H9 (cell line): ENCODE results near the gene ANKS1B. TPM values are rescaled to one million over a fixed set of nuclear protein-coding genes. Genes with fewer than 3 reads are reported as not detected.

Experiments
- DNase-seq: peaks from one replicate; pipeline ENCODE4 v3.0.0-alpha.2; 2017
- H2AFZ ChIP-seq: one replicate; pipeline ENCODE4 v1.6.1; 2013; ENCODE audit warnings: mild to moderate bottlenecking, low read length, control low read depth, moderate library complexity
- H2AK5ac ChIP-seq: 2 replicates; pipeline ENCODE4 v1.6.1; 2013; ENCODE audit warnings: low read length, control low read depth, mixed read lengths; ENCODE audit not compliant: insufficient read length
- H2BK120ac ChIP-seq: one replicate; pipeline ENCODE4 v1.6.1; 2013; ENCODE audit warnings: low read depth, mild to moderate bottlenecking, low read length, control low read depth, inconsistent platforms; ENCODE audit not compliant: poor library complexity, severe bottlenecking
- H2BK12ac ChIP-seq: 2 replicates; pipeline ENCODE4 v1.6.1; 2013; ENCODE audit warnings: low read length, control low read depth, mixed read lengths, low read depth; ENCODE audit not compliant: insufficient read length
- H2BK15ac ChIP-seq: 2 replicates; pipeline ENCODE4 v1.6.1; 2013; ENCODE audit warnings: low read depth, low read length, control low read depth
- H2BK20ac ChIP-seq: one replicate; pipeline ENCODE4 v1.6.1; 2013; ENCODE audit warnings: low read depth, mild to moderate bottlenecking, low read length, control low read depth, inconsistent platforms; ENCODE audit not compliant: poor library complexity, severe bottlenecking
- H2BK5ac ChIP-seq: 2 replicates; pipeline ENCODE4 v1.6.1; 2013; ENCODE audit warnings: low read length, control low read depth, mixed read lengths; ENCODE audit not compliant: insufficient read length
- H3K14ac ChIP-seq: 2 replicates; pipeline ENCODE4 v1.6.1; 2013; ENCODE audit warnings: low read length, control low read depth; ENCODE audit not compliant: insufficient read depth
- H3K18ac ChIP-seq: 2 replicates; pipeline ENCODE4 v1.6.1; 2013; ENCODE audit warnings: low read depth, mild to moderate bottlenecking, mixed read lengths, low read length, control low read depth; ENCODE audit not compliant: insufficient read length
- H3K23ac ChIP-seq: 2 replicates; pipeline ENCODE4 v1.6.1; 2013; ENCODE audit warnings: low read length, control low read depth, mixed read lengths, low read depth; ENCODE audit not compliant: insufficient read length
- H3K23me2 ChIP-seq: 2 replicates; pipeline ENCODE4 v1.6.1; 2013; ENCODE audit warnings: low read depth, mild to moderate bottlenecking, mixed read lengths, low read length, control low read depth; ENCODE audit not compliant: insufficient read length, poor library complexity, severe bottlenecking
- H3K27ac ChIP-seq: 2 replicates; pipeline ENCODE4 v1.5.1; 2013; ENCODE audit warnings: low read length, control low read depth, mixed read lengths, low read depth; ENCODE audit not compliant: insufficient read length
- H3K27me3 ChIP-seq: 2 replicates; pipeline ENCODE4 v1.6.1; 2013; ENCODE audit warnings: low read length, control low read depth, inconsistent platforms; ENCODE audit not compliant: insufficient read depth
- H3K4ac ChIP-seq: 2 replicates; pipeline ENCODE4 v1.6.1; 2013; ENCODE audit warnings: low read depth, mild to moderate bottlenecking, control low read depth, inconsistent platforms, low read length, moderate library complexity
- H3K4me1 ChIP-seq: 2 replicates; pipeline ENCODE4 v1.6.1; 2013; ENCODE audit warnings: low read length, control low read depth, inconsistent platforms; ENCODE audit not compliant: insufficient read depth
- H3K4me2 ChIP-seq: 2 replicates; pipeline ENCODE4 v1.6.1; 2013; ENCODE audit warnings: low read length, control low read depth, mixed read lengths; ENCODE audit not compliant: insufficient read length, insufficient read depth
- H3K56ac ChIP-seq: 2 replicates; pipeline ENCODE4 v1.6.1; 2013; ENCODE audit warnings: low read depth, mild to moderate bottlenecking, mixed read lengths, low read length, control low read depth; ENCODE audit not compliant: insufficient read length
- H3K79me1 ChIP-seq: 2 replicates; pipeline ENCODE4 v1.6.1; 2013; ENCODE audit warnings: low read depth, mild to moderate bottlenecking, moderate library complexity, low read length, control low read depth, inconsistent platforms; ENCODE audit not compliant: insufficient read depth, poor library complexity, severe bottlenecking
- H3K79me2 ChIP-seq: 2 replicates; pipeline ENCODE4 v1.6.1; 2013; ENCODE audit warnings: low read length, control low read depth, inconsistent platforms; ENCODE audit not compliant: insufficient read depth
- H3K9ac ChIP-seq: 2 replicates; pipeline ENCODE4 v1.6.1; 2013; ENCODE audit warnings: low read length, control low read depth, mixed read lengths; ENCODE audit not compliant: insufficient read length; ENCODE audit errors: extremely low read depth
- H3K9me3 ChIP-seq: one replicate; pipeline ENCODE4 v1.6.1; 2013; ENCODE audit warnings: low read depth, low read length, inconsistent platforms; ENCODE audit not compliant: control insufficient read depth
- H3T11ph ChIP-seq: one replicate; pipeline ENCODE4 v1.6.1; 2013; ENCODE audit warnings: mild to moderate bottlenecking, low read length, control low read depth, inconsistent platforms
- H4K20me1 ChIP-seq: one replicate; pipeline ENCODE4 v1.6.1; 2013; ENCODE audit not compliant: control insufficient read depth, insufficient read length, insufficient read depth
- H4K5ac ChIP-seq: 2 replicates; pipeline ENCODE4 v1.6.1; 2013; ENCODE audit warnings: low read depth, mild to moderate bottlenecking, mixed read lengths, low read length, control low read depth; ENCODE audit not compliant: insufficient read length
- H4K8ac ChIP-seq: replicated peaks from 2 replicates; pipeline ENCODE4 v1.6.1; 2013; ENCODE audit warnings: low read length, control low read depth, mixed read lengths, low read depth; ENCODE audit not compliant: insufficient read length
- H4K91ac ChIP-seq: 2 replicates; pipeline ENCODE4 v1.6.1; 2013; ENCODE audit warnings: low read depth, mild to moderate bottlenecking, moderate library complexity, mixed read lengths, low read length, control low read depth; ENCODE audit not compliant: insufficient read length
- H3K27ac Mint-ChIP-seq, 3 experiments: 2 replicates in 2 of 3; 3 replicates in 1 of 3; pipeline ENCODE4 v1.8.0; 2020 to 2021; ENCODE audit warnings: mixed read lengths in 3 of 3, mild to moderate bottlenecking in 1 of 3, moderate library complexity in 1 of 3
- H3K27me3 Mint-ChIP-seq: 2 replicates; pipeline ENCODE4 v1.8.0; 2021; ENCODE audit warnings: low read depth, mild to moderate bottlenecking, moderate library complexity, mixed read lengths
- H3K36me3 Mint-ChIP-seq, 3 experiments: 2 replicates in 2 of 3; 3 replicates in 1 of 3; pipeline ENCODE4 v1.8.0; 2020 to 2021; ENCODE audit warnings: low read depth in 3 of 3, mixed read lengths in 3 of 3; ENCODE audit not compliant: insufficient read depth in 1 of 3
- H3K4me1 Mint-ChIP-seq, 2 experiments: 2 replicates each; pipeline ENCODE4 v1.8.0; 2020; ENCODE audit warnings: mixed read lengths in 2 of 2
- H3K4me3 Mint-ChIP-seq, 2 experiments: 2 replicates in 1 of 2; 3 replicates in 1 of 2; pipeline ENCODE4 v1.8.0; 2020 to 2021; ENCODE audit warnings: mild to moderate bottlenecking in 2 of 2, mixed read lengths in 2 of 2, moderate library complexity in 1 of 2
- H3K9me3 Mint-ChIP-seq, 2 experiments: 2 replicates in 1 of 2; 3 replicates in 1 of 2; pipeline ENCODE4 v1.8.0; 2020; ENCODE audit warnings: mild to moderate bottlenecking in 2 of 2, mixed read lengths in 2 of 2, moderate library complexity in 1 of 2
- CTCF ChIP-seq: fragments of 200-600 bp; sonication (generic); conservative IDR thresholded peaks from 3 replicates; pipeline ENCODE4 v1.8.0; 2021; ENCODE audit warnings: antibody characterized with exemption, mild to moderate bottlenecking
- WGBS: extraction: QIAGEN DNeasy Blood & Tissue Kit; methylation state at CpG from one replicate; pipeline ENCODE4 v1.1.7; 2013; ENCODE audit warnings: missing lambda C conversion rate, low lambda C conversion rate, mixed read lengths; ENCODE audit not compliant: insufficient read length; ENCODE audit errors: extremely low coverage; 5-methylcytosine and 5-hydroxymethylcytosine counted together
- total RNA-seq: library from RNA; stranded (reverse); gene quantifications from 2 replicates; pipeline ENCODE4 v1.2.1, GENCODE V29; 2021

Gene ANKS1B
- total RNA-seq, 1 experiment from 2014 or later, result 4.1 TPM

- no peak overlapping the region for H3K4me2 ChIP-seq
- no peak overlapping the region for H4K5ac ChIP-seq
- no peak for DNase-seq
- H3K9ac ChIP-seq, result no peak overlapping the region
- no peak overlapping the region for H3K4me3 Mint-ChIP-seq
- no peak overlapping the region for H2AK5ac ChIP-seq
- H4K8ac ChIP-seq, result no peak overlapping the region
- no peak overlapping the region for H3K4ac ChIP-seq
- H3K4me1 Mint-ChIP-seq, result no peaks in the 10 kb centered on the region
- no peaks in the 10 kb centered on the region for H3K9me3 Mint-ChIP-seq
- TF ChIP-seq CTCF, result no peak
- no peaks in the 10 kb centered on the region for H3K23me2 ChIP-seq
- no peaks in the 10 kb centered on the region for H3K27me3 ChIP-seq
- H3K27me3 Mint-ChIP-seq, result no peaks in the 10 kb centered on the region
- H4K20me1 ChIP-seq, result no peaks in the 10 kb centered on the region
- no peaks in the 10 kb centered on the region for H3K79me1 ChIP-seq
- no peak overlapping the region for H2BK120ac ChIP-seq
- no peak overlapping the region for H3K23ac ChIP-seq
- no peaks in the 10 kb centered on the region for H3K79me2 ChIP-seq
- H4K91ac ChIP-seq, result no peak overlapping the region
- H3K56ac ChIP-seq, result no peak overlapping the region
- H3K14ac ChIP-seq, result no peak overlapping the region
- no peaks in the 10 kb centered on the region for H3K36me3 Mint-ChIP-seq
- no peak overlapping the region for H3T11ph ChIP-seq
- no peak overlapping the region; a peak in 1 of 7 replicates for H3K27ac Mint-ChIP-seq
- no peak overlapping the region for H3K18ac ChIP-seq
- no peak overlapping the region for H3K27ac ChIP-seq
- H2BK5ac ChIP-seq, result no peak overlapping the region
- no peak overlapping the region for H2BK20ac ChIP-seq
- no peaks in the 10 kb centered on the region for H3K9me3 ChIP-seq
- H2BK15ac ChIP-seq, result no peak overlapping the region
- no peak overlapping the region for H2AFZ ChIP-seq
- no peak overlapping the region for H2BK12ac ChIP-seq
- no CpG with 5 or more reads among the region's 6 CpGs for WGBS
- no peaks in the 10 kb centered on the region; the same call in 1 of the 2 replicates for H3K4me1 ChIP-seq
Measured at GRCh38 chr12:99706736-99707473, 277.8 kb downstream of the ANKS1B start.
